Fibroblast of lung (primary cell): Measurements from ENCODE around the gene PACC1. TPM values are rescaled to one million over a fixed set of nuclear protein-coding genes. Genes with fewer than 3 reads are reported as not detected.

ENCODE experiments used
- DNase-seq, 2 donors: peaks; one replicate each; pipeline versions ENCODE4 v3.0.0 to v3.0.0-alpha.2; 2010; ENCODE audit warnings: low read depth in 2 of 2
- H2AFZ ChIP-seq: 2 replicates; pipeline ENCODE4 v1.5.1; 2012; ENCODE audit warnings: low read length, control low read depth, inconsistent platforms
- H3K27ac ChIP-seq: 2 replicates; pipeline ENCODE4 v1.5.1; 2011; ENCODE audit warnings: low read length, control low read depth; ENCODE audit not compliant: insufficient read depth
- H3K27me3 ChIP-seq: 2 replicates; pipeline ENCODE4 v1.5.1; 2011; ENCODE audit warnings: mild to moderate bottlenecking, low read length; ENCODE audit not compliant: control insufficient read depth, insufficient read depth
- H3K36me3 ChIP-seq: 2 replicates; pipeline ENCODE4 v1.5.1; 2011; ENCODE audit warnings: low read length; ENCODE audit not compliant: control insufficient read depth, insufficient read depth
- H3K4me1 ChIP-seq: 2 replicates; pipeline ENCODE4 v1.5.1; 2011; ENCODE audit warnings: low read length; ENCODE audit not compliant: control insufficient read depth, insufficient read depth; ENCODE audit errors: extremely low read depth
- H3K4me2 ChIP-seq: 2 replicates; pipeline ENCODE4 v1.5.1; 2011; ENCODE audit warnings: low read length, control low read depth; ENCODE audit not compliant: insufficient read depth; ENCODE audit errors: extremely low read depth
- H3K4me3 ChIP-seq, 4 experiments: fragments of 200-600 bp in 1 of 4; sonication (generic) in 1 of 4; replicated peaks in 1 of 4; 2 replicates each; pipeline ENCODE4 v1.5.1; 2011 to 2016; ENCODE audit warnings: low read length in 4 of 4, low read depth in 3 of 4, mild to moderate bottlenecking in 3 of 4, control low read depth in 2 of 4, inconsistent platforms in 1 of 4, mixed read lengths in 1 of 4; ENCODE audit not compliant: insufficient read depth in 1 of 4; ENCODE audit errors: control extremely low read depth in 1 of 4
- H3K79me2 ChIP-seq: 2 replicates; pipeline ENCODE4 v1.5.1; 2012; ENCODE audit warnings: mild to moderate bottlenecking, low read length, inconsistent platforms; ENCODE audit not compliant: control insufficient read depth, insufficient read depth
- H3K9ac ChIP-seq: 2 replicates; pipeline ENCODE4 v1.5.1; 2011; ENCODE audit warnings: mild to moderate bottlenecking, low read length, control low read depth; ENCODE audit not compliant: insufficient read depth
- H3K9me3 ChIP-seq: 2 replicates; pipeline ENCODE4 v1.5.1; 2012; ENCODE audit warnings: low read depth, low read length; ENCODE audit not compliant: control insufficient read depth, insufficient read depth
- H4K20me1 ChIP-seq: 2 replicates; pipeline ENCODE4 v1.5.1; 2011; ENCODE audit warnings: low read length; ENCODE audit not compliant: control insufficient read depth, insufficient read depth; ENCODE audit errors: extremely low read depth
- CTCF ChIP-seq, 2 donors: IDR thresholded peaks in 1 of 2; conservative IDR thresholded peaks in 1 of 2; 1 replicate in 1 of 2; 2 replicates in 1 of 2; pipeline ENCODE4 v1.5.1; 2011 to 2012; ENCODE audit warnings: low read length in 2 of 2, control low read depth in 1 of 2, inconsistent platforms in 1 of 2, low read depth in 1 of 2, mild to moderate bottlenecking in 1 of 2
- EZH2 ChIP-seq: IDR thresholded peaks from 2 replicates; pipeline ENCODE4 v1.5.1; 2012; ENCODE audit warnings: low read length, control low read depth, mild to moderate bottlenecking; ENCODE audit errors: missing control alignments
- polyA plus RNA-seq, 2 donors: library from polyadenylated mRNA; depleted of rRNA in 1 of 2; stranded (reverse) in 1 of 2; unstranded in 1 of 2; fragments of >200 nt; gene quantifications; 2 replicates each; pipeline ENCODE4 v1.2.1, GENCODE V29; 2011 to 2012; ENCODE audit warnings: missing spikeins in 1 of 2
- total RNA-seq: library from RNA; depleted of rRNA; stranded (reverse); fragments of >200 nt; gene quantifications from 2 replicates; pipeline ENCODE4 v1.2.1, GENCODE V29; 2014

Gene PACC1
- total and polyA plus RNA-seq, 2 donors (not counting 1 experiment from before 2014, with no cell fraction given), result 5.7 to 16.0 TPM

DNA sequence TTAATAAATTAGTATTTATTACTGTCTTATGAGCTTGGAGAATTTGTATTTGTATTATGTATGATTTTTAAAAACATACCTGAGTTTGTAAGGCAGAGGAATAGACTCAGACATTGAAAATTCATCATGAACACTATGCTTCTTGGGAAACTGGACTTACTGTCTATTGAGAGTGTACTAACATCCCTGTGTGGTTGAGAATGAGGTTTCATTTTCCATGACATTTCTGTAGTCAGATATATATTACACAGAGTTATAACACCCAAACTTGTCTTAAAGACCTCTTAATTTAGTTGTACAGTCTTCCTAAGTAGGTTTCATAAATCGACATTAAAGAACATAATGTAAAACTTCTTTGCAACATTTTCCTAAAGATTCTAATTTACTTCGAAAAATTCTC is 99.5 kb downstream of the PACC1 start:
- TF ChIP-seq CTCF (conservative IDR thresholded peaks at IDR 0.05 in 1 of 2, IDR thresholded peaks at IDR 0.05 in 1 of 2; ENCODE audit: low read depth in 1 of 2, low read length in 2 of 2), result no peak
- TF ChIP-seq EZH2, result no peak
- no peaks in the 10 kb centered on the region for H3K27me3 ChIP-seq
- H3K27ac ChIP-seq, result no peak overlapping the region
- DNase-seq, result no peak
- no peak overlapping the region for H3K9ac ChIP-seq
- no peaks in the 10 kb centered on the region for H4K20me1 ChIP-seq
- no peak overlapping the region for H2AFZ ChIP-seq
- H3K79me2 ChIP-seq, result peaks cover 5% of the 10 kb centered on the region
- H3K9me3 ChIP-seq, result no peaks in the 10 kb centered on the region
- no peaks in the 10 kb centered on the region for H3K4me1 ChIP-seq
- no peak overlapping the region for H3K4me3 ChIP-seq
- H3K36me3 ChIP-seq, result no peaks in the 10 kb centered on the region
- H3K4me2 ChIP-seq, result no peak overlapping the region

Other genes starting within 250 kb of the PACC1 start
- gene PPP2R5A, start 129.5 kb downstream of the PACC1 start, total RNA-seq, result 25.9 and 35.2 TPM in 2 replicates
- 21.2 and 22.6 TPM in 2 replicates for gene PPP2R5A, start 129.5 kb downstream of the PACC1 start, polyA plus RNA-seq
- 58.1 and 65.5 TPM in 2 replicates for gene NENF, start 18.0 kb upstream of the PACC1 start, total RNA-seq
- 33.3 and 39.5 TPM in 2 replicates for gene NENF, start 18.0 kb upstream of the PACC1 start, polyA plus RNA-seq
- 14.1 and 35.7 TPM in 2 replicates for gene ATF3, start 193.9 kb upstream of the PACC1 start, total RNA-seq
- gene ATF3, start 193.9 kb upstream of the PACC1 start, polyA plus RNA-seq, result 12.4 and 33.8 TPM in 2 replicates